GM23248 (cell line): ENCODE results near the gene FAM120A. TPM values are rescaled to one million over a fixed set of nuclear protein-coding genes. Genes with fewer than 3 reads are reported as not detected.
A peak's percentile ranks its signal among the peaks of the same experiment; 100 is the strongest.

ENCODE experiments used
- DNase-seq: peaks from one replicate; pipeline ENCODE4 v3.0.0-alpha.2; 2015
- H2AFZ ChIP-seq: fragments of 200-600 bp; sonication (generic); 2 replicates; pipeline ENCODE4 v1.6.1; 2016; ENCODE audit warnings: antibody characterized with exemption
- H3F3A ChIP-seq: fragments of 200-600 bp; sonication (generic); 2 replicates; pipeline ENCODE4 v1.6.1; 2016; ENCODE audit warnings: mild to moderate bottlenecking, antibody characterized with exemption, mixed run types; ENCODE audit not compliant: insufficient read depth
- H3K27ac ChIP-seq: fragments of 200-600 bp; sonication (generic); 2 replicates; pipeline ENCODE4 v1.5.1; 2016; ENCODE audit warnings: mild to moderate bottlenecking
- H3K27me3 ChIP-seq: fragments of 200-600 bp; sonication (generic); replicated peaks from 2 replicates; pipeline ENCODE4 v1.6.1; 2016; ENCODE audit warnings: mild to moderate bottlenecking; ENCODE audit not compliant: insufficient read depth
- H3K36me3 ChIP-seq: fragments of 200-600 bp; sonication (generic); 2 replicates; pipeline ENCODE4 v1.6.1; 2016; ENCODE audit warnings: low read depth, mild to moderate bottlenecking
- H3K4me1 ChIP-seq: fragments of 200-600 bp; sonication (generic); 2 replicates; pipeline ENCODE4 v1.6.1; 2016; ENCODE audit warnings: mild to moderate bottlenecking; ENCODE audit not compliant: insufficient read depth
- H3K4me2 ChIP-seq: fragments of 200-600 bp; sonication (generic); one replicate; pipeline ENCODE4 v1.6.1; 2016; ENCODE audit warnings: mild to moderate bottlenecking; ENCODE audit not compliant: unreplicated experiment
- H3K4me3 ChIP-seq: fragments of 200-600 bp; sonication (generic); 2 replicates; pipeline ENCODE4 v1.5.1; 2016; ENCODE audit warnings: mild to moderate bottlenecking
- H3K79me2 ChIP-seq: fragments of 200-600 bp; sonication (generic); 2 replicates; pipeline ENCODE4 v1.6.1; 2016; ENCODE audit warnings: mild to moderate bottlenecking; ENCODE audit not compliant: insufficient read depth
- H3K9ac ChIP-seq: fragments of 200-600 bp; sonication (generic); 2 replicates; pipeline ENCODE4 v1.6.1; 2016; ENCODE audit warnings: mild to moderate bottlenecking
- H3K9me2 ChIP-seq: fragments of 200-600 bp; sonication (generic); 2 replicates; pipeline ENCODE4 v1.6.1; 2016; ENCODE audit warnings: mixed run types, mild to moderate bottlenecking, moderate library complexity; ENCODE audit not compliant: insufficient read depth
- H3K9me3 ChIP-seq: fragments of 200-600 bp; sonication (generic); one replicate; pipeline ENCODE4 v1.6.1; 2017; ENCODE audit warnings: low read depth
- H4K20me1 ChIP-seq: fragments of 200-600 bp; sonication (generic); 2 replicates; pipeline ENCODE4 v1.6.0; 2016; ENCODE audit not compliant: insufficient read depth
- EZH2 ChIP-seq: fragments of 200-600 bp; sonication (generic); IDR thresholded peaks from 2 replicates; pipeline ENCODE4 v1.6.1; 2018; ENCODE audit warnings: antibody characterized with exemption, mild to moderate bottlenecking; ENCODE audit not compliant: insufficient read depth, poor library complexity, severe bottlenecking
- EZH2phosphoT487 ChIP-seq: fragments of 200-600 bp; sonication (generic); IDR thresholded peaks from 2 replicates; pipeline ENCODE4 v1.6.1; 2018; ENCODE audit warnings: antibody characterized with exemption, moderate library complexity, mild to moderate bottlenecking, low read depth; ENCODE audit not compliant: insufficient read depth
- WGBS, 2 experiments: methylation state at CpG; one replicate each; pipeline ENCODE4 v1.1.6; 2015 to 2017; ENCODE audit warnings: low lambda C conversion rate in 2 of 2, low coverage in 1 of 2; ENCODE audit errors: missing lambda C conversion rate in 2 of 2; 5-methylcytosine and 5-hydroxymethylcytosine counted together
- in situ Hi-C: fragments of 300-500 bp; cut with MboI; formaldehyde crosslinking; loops from 2 replicates; pipeline ENCODE4 v1.15.0; 2020
- polyA plus RNA-seq: library from polyadenylated mRNA; unstranded; fragments of >200 nt; fragmentation: Nextera tagmentation; extraction: Ambion mirVana; gene quantifications from 2 replicates; pipeline ENCODE4 v1.2.1, GENCODE V29; 2016
- total RNA-seq: library from RNA; depleted of rRNA; stranded (reverse); fragments of >200 nt; shearing (Covaris generic); gene quantifications from 2 replicates; pipeline ENCODE4 v1.2.3, GENCODE V29; 2014

Gene FAM120A
- total and polyA plus RNA-seq, 2 experiments from 2014 or later, result 28.9 to 90.5 TPM

DNA sequence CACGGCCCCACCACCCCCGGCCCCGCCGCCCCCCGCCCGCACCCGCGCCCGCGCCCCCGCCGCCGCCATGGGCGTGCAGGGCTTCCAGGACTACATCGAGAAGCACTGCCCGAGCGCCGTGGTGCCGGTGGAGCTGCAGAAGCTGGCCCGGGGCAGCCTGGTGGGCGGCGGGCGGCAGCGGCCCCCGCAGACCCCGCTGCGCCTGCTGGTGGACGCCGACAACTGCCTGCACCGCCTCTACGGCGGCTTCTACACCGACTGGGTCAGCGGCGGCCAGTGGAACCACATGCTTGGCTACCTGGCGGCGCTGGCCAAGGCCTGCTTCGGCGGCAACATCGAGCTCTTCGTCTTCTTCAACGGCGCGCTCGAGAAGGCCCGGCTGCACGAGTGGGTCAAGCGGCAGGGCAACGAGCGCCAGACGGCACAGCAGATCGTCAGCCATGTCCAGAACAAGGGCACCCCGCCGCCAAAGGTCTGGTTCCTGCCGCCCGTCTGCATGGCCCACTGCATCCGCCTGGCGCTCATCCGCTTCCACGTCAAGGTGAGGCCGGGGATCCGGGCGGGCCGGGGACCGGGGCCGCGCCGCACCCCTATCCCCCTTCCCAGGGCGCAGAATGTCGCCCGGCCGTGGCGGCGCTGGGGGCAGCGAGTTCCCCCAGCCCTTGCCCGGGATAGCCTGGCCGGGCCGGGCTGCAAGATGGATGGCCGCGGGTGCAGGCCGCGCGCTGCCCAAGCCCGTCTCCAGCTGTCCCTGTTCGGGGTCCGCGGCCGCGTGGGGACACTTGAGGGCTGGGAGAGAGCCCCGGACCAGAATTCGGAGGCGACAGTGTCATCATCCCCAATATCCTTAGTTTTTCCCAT, 594 bp downstream of the FAM120A start:
- no peaks in the 10 kb centered on the region for H3K9me3 ChIP-seq
- DNase-seq, result peak; percentile 78
- in situ Hi-C loops, result no loop called here
- no peaks in the 10 kb centered on the region for H3K9me2 ChIP-seq
- H3K27me3 ChIP-seq, result no peaks in the 10 kb centered on the region
- H3K79me2 ChIP-seq, result peaks cover 71% of the 10 kb centered on the region
- peaks cover 23% of the 10 kb centered on the region for H3K4me1 ChIP-seq
- peaks cover 5% of the 10 kb centered on the region for H4K20me1 ChIP-seq
- WGBS, 2 experiments, result 1% methylated on average over 41 to 75 of the region's 92 CpGs
- H3K4me3 ChIP-seq, result peak overlapping the region; percentile 79
- peak overlapping the region; percentile 60 for H3K27ac ChIP-seq
- H2AFZ ChIP-seq, result peak overlapping the region; percentile 64
- peaks cover 36% of the 10 kb centered on the region for H3F3A ChIP-seq
- peak overlapping the region; percentile 93 for H3K9ac ChIP-seq
- H3K36me3 ChIP-seq, result peaks cover 23% of the 10 kb centered on the region
- H3K4me2 ChIP-seq, result peak overlapping the region; percentile 93
- TF ChIP-seq EZH2phosphoT487 (no peak), EZH2 (no peak)

DNA sequence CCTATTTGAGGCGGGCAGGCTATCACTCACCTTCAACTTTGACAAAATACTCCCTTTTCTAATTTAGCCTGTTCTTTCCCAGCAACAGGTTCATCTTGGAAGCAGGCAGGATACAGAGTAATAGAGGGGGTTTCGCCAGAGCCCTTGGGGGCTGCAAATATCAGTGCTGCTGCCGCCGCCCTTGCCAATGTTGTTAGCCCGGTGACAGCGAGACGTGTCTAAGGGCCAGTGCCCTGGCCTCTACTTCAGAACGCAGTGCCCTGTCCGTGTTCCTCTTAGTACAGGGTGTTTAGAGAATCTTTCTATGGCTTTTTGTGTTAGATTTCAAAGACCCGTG, 1.2 kb downstream of the FAM120A start:
- peak overlapping the region; percentile 60 for H3K27ac ChIP-seq
- WGBS, 2 experiments, result 1% methylated on average over 10 of the region's 10 CpGs
- in situ Hi-C loops, result no loop called here
- H3K9ac ChIP-seq, result peak overlapping the region; percentile 93
- peak overlapping the region; percentile 79 for H3K4me3 ChIP-seq
- H3K36me3 ChIP-seq, result peaks cover 17% of the 10 kb centered on the region
- H4K20me1 ChIP-seq, result peaks cover 5% of the 10 kb centered on the region
- H3K9me3 ChIP-seq, result no peaks in the 10 kb centered on the region
- peaks cover 23% of the 10 kb centered on the region for H3K4me1 ChIP-seq
- TF ChIP-seq EZH2phosphoT487 (no peak), EZH2 (no peak)
- H3K27me3 ChIP-seq, result no peaks in the 10 kb centered on the region
- H2AFZ ChIP-seq, result peak overlapping the region; percentile 64
- H3F3A ChIP-seq, result peaks cover 32% of the 10 kb centered on the region
- H3K4me2 ChIP-seq, result peak overlapping the region; percentile 93
- peaks cover 77% of the 10 kb centered on the region for H3K79me2 ChIP-seq
- DNase-seq, result peak; percentile 58
- no peaks in the 10 kb centered on the region for H3K9me2 ChIP-seq

DNA sequence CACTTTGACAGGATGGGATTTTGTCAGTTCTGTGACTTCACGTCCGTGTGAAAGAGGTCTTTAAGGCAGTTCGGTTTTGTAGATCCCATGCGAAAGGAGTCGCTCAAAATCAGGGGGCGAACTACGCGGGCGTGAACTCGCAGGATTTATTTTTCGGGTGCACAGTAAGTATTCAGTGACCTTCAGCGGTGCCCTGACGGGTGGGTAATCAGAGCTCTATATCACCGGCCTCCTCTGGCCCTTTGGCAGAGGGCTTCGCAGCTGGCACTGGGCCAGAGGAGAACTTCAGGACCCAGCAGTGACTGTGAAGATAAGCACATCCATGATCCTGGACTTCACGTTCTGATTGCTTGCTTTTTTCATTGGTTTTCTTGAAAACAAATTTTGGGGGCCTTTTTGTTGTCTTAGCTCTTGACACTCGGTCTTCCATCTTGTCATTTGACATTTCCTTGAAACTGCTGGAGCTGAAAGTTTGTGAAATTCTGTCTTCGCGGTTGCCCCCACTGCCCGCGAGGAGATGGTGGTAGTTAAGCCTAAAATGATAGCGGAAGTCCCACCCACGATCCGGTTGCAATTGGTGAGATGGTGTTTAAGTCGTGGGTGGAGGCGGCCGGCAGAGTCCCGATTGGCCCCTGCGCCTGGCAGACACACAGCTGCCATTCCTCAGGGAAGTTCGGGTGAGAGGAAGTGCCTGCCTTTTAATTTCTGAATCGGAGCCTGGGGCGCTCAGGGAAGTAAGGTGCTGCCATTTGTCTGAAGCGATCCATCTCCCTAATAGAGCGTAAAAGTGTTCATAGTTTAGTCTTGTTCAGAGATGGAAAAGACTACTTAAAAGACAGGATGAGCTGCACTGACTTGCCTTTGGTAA, 1.8 kb downstream of the FAM120A start, which contains the start of gene FAM120AOS:
FAM120AOS (minus strand) TSS at position 535 of the 868 bp plus-strand sequence. CDS start 872 bp downstream, outside the sequence.
- H3K36me3 ChIP-seq, result peaks cover 11% of the 10 kb centered on the region
- peak within 1 kb of the TSS; percentile 79 for H3K4me3 ChIP-seq
- H3K27me3 ChIP-seq, result no peaks in the 10 kb centered on the region
- H3K4me2 ChIP-seq, result peak within 1 kb of the TSS; percentile 93
- in situ Hi-C loops, result no loop called here
- H3K4me1 ChIP-seq, result peaks cover 23% of the 10 kb centered on the region
- H3K9me3 ChIP-seq, result no peaks in the 10 kb centered on the region
- H3F3A ChIP-seq, result peaks cover 32% of the 10 kb centered on the region
- H3K79me2 ChIP-seq, result peaks cover 83% of the 10 kb centered on the region
- peak within 1 kb of the TSS; percentile 93 for H3K9ac ChIP-seq
- no peak for TF ChIP-seq EZH2
- no peak for TF ChIP-seq EZH2phosphoT487
- 2% methylated on average over 32 to 34 of the region's 34 CpGs for WGBS, 2 experiments
- no peaks in the 10 kb centered on the region for H3K9me2 ChIP-seq
- DNase-seq, result peak; percentile 97
- H2AFZ ChIP-seq, result peak within 1 kb of the TSS; percentile 64
- peaks cover 5% of the 10 kb centered on the region for H4K20me1 ChIP-seq
- peak within 1 kb of the TSS; percentile 60 for H3K27ac ChIP-seq

DNA sequence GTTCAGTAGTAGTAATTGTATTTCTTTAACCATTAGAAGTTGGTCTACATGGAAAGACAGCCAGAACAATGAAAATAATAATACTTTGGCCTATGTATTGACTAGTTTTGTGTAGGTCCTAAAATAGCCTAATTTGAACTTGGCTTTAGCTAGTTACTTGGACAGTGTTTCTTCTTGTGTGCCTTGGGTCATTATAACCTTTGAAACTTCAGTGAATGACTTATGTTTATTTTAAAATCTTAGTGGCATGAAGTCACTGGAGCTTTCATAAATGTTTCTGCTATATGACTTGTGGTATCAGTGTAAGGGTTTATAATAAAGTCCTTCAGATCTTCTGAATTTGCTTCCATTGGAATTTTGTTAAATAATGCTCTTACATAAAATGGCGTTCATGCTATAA, 4.5 kb downstream of the FAM120A start:
- no peaks in the 10 kb centered on the region for H3K9me3 ChIP-seq
- peaks cover 20% of the 10 kb centered on the region; the same call in 1 of the 2 replicates for H3K4me1 ChIP-seq
- H3K79me2 ChIP-seq, result peaks cover 90% of the 10 kb centered on the region
- peaks cover 8% of the 10 kb centered on the region for H4K20me1 ChIP-seq
- DNase-seq, result no peak
- H3K36me3 ChIP-seq, result 0 out of 2 replicates have a peak, but pooled peaks cover 3% of the 10 kb centered on the region
- H3K27ac ChIP-seq, result no peak overlapping the region
- 95 to 96% methylated on average over 1 of the region's 1 CpG for WGBS, 2 experiments
- H3F3A ChIP-seq, result peaks cover 25% of the 10 kb centered on the region
- TF ChIP-seq EZH2 (no peak), EZH2phosphoT487 (no peak)
- no peaks in the 10 kb centered on the region for H3K9me2 ChIP-seq
- H3K9ac ChIP-seq, result no peak overlapping the region
- in situ Hi-C loops, result no loop called here
- H2AFZ ChIP-seq, result no peak overlapping the region
- H3K27me3 ChIP-seq, result no peaks in the 10 kb centered on the region
- no peak overlapping the region for H3K4me3 ChIP-seq
- H3K4me2 ChIP-seq, result no peak overlapping the region
